HG03378 (cell line): ENCODE data around the gene HAPSTR1.
"Not testable (repeated sequence)": the region's sequence is repeated elsewhere in the genome, so short reads cannot be mapped to it uniquely, and the experiment has no call there.

Experiments
- ATAC-seq: cut with Tn5 transposase; IDR thresholded peaks from one replicate; pipeline ENCODE4 v1.9.1; 2021; ENCODE audit warnings: mild to moderate bottlenecking, moderate library complexity; ENCODE audit not compliant: unreplicated experiment

HAPSTR1 gene

DNA sequence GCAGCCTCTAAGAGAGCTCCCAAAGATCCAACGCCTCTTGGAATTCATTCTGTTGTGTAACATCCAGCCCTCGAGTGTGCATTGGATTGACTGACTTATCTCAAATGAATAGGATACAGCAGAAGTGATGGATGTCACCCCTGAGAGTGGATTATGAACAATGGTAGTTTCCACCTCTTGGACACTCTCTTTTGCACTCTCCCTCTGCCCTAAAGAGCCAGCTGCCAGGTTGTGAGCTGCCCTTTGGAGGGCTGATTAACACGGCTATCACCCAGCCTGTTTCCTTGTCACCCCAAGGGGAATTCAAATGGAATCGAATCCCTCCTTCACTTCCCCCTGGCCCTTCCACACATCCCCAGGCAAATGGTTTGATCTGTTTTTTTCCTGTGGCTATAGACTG is 21.2 kb upstream of the HAPSTR1 start:
- ATAC-seq: no peak

DNA sequence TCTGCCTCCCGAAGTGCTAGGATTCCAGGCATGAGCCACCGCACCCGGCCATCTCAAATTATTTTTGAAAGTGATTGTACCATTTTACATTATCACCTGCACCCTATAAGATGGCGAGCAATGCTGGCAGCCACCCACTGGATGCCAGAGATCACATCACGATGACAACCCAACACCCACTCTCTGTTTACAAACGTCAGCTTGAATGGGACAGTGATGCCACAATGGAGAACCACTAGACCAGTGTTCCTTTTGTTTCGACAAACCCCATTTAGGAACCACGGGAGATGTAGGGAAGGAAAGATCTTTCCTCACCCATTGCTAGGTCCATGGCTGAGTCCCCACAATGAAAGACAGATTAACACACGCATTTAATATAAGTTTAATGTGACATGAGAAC is 20.1 kb upstream of the HAPSTR1 start:
- ATAC-seq: no peak

DNA sequence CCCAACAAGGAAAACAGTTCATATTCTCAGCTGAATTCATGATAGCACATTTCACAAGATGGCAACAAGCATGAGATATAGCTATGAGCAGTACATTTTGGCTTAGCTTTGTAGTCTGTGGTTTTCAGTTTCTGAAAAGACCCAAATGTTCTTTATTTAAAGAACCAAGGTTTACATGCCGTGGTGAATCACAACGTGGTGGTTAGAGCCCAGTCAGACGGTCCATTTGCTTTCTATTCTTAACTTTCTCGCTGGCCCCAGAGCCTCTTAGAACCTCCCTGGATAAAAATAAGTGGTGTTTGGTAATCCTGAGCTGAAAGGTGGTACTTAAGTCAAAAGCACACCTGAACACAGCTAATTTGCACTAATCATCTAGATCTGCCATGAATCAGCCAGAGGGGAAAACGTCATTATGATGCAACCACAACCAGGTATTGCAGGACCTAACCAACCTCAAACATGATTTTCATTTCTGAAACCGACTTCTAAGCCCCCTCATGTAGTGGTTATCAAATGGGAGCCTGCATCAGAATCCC is 18.6 kb upstream of the HAPSTR1 start:
- ATAC-seq: peak; percentile 62

DNA sequence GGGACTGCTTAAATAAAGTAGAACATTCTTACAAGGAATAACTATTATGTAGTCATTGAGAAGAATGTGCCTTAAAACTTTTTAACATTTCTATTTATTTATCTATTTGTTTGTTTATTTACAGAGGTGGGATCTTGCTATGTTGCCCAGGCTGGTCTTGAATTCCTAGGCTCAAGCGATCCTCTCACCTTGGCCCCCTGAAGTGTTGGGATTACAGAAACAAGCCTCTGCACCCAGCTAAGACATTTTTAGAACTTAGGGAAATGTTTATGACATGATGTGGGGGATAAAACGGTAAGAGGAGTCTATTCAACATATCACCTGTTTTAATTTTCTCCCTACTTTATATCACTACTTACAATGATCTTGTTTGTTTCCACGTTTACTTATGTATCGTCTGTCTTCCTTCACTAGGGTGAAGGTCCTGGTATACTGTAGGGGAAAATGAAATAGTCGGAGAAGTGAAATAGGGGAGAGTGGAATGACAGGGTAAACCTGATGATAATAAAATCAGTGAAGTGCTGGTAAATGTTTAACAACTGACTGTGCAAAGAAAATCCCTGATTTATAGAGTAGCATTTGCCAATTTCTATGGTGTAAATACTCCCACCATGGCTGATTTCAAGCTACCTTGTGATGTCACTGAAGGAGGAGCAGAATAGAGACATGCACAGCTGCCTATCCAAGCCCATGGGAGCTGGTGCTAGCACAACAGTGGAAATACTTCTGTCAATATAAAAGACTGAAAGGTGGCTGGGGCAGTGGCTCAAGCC is 16.0 kb upstream of the HAPSTR1 start:
- no peak for ATAC-seq

DNA sequence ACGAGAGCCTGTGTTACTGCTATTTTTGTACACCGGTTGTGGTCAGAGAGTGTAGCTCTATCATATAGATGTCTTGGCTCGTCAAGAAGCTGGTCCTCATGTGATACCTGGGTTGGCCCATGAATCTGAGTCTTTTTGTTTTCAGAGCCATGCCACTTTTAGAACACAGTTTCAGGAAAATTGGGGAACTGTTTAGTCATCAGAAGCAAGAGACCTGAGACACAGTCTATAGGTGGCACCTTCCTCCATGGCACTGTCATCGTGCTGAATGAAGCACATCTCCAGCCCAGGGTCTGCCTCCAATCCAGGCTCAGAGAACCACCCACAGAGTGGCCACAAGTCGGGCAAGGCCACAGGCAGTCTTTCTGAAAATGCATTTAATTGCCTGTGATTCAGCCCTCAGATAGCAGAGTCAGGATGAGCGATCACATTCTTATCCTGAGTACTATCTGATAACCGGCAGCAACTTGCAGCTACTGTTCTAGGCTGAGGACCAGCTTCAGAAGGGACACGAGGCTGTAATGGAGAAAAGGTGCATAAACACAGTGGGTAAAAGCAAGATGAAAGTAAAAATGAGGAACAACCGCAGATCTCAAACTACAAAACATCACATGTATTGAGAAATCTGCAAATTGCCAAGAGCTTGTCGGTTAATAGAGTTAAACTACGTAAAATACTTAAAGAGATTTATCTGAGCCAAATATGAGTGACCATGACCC is 14.2 kb upstream of the HAPSTR1 start:
- ATAC-seq: no peak

DNA sequence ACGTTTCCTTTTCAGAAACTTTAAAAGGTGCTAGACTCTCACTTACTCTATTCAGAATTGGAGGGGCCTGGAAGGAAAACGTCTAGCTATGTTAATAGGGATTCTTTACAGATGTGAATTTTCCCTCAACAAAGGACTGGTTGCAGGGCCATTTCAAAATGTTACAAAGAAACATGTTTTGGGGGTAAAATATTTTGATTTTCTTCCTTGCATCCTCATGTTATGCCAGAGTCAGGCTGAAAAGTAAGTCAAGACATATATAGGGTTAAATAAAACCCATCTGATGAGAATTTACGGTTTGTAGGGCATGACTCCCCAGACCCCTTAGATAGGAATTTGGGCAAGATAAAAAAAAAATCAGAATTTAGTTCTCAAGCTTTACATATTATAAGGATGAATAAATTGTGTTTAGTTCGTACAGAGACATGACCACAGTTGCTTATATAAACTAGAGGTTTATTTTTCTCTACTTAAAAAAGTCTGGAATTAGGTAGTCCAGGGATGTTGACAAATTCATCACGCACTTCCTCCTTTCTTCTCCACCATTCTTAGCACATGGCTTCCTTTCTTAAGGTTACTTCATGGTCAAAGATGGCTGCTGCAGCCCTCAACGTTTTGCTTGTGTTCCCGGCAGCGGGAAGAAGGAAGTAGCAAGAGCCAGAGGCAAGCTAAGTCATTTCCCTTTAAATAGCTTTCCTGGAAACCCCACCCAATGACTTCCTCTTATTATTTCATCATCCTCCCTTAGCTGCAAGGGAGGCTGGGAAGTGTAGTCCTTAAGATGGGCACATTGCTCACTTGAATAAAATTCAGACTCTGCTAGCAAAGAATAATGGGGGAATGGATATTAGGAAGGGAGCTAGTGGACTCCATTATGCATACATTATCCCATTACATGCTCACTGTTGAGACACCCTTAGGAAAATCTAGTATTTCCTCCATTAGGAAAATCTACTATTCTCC is 12.7 kb upstream of the HAPSTR1 start:
- peak; percentile 71 for ATAC-seq

DNA sequence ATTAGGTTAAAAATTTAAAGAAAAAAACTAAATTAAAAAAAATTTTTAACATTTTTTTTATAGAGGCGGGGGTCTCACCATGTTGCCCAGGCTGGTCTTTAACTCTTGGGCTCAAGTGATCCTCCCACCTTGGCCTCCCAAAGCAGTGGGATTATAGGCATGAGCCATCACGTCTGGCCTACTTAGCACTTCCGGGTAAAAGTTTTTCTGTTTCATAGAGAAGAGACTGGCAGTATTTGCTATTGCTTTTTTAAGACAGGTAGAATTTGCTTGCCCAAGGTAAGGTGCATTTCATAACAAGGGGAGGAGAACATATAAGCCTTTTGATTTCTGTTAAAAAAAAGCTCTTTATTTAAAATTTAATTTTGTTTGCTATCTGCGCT is 12.0 kb upstream of the HAPSTR1 start:
- no peak for ATAC-seq

DNA sequence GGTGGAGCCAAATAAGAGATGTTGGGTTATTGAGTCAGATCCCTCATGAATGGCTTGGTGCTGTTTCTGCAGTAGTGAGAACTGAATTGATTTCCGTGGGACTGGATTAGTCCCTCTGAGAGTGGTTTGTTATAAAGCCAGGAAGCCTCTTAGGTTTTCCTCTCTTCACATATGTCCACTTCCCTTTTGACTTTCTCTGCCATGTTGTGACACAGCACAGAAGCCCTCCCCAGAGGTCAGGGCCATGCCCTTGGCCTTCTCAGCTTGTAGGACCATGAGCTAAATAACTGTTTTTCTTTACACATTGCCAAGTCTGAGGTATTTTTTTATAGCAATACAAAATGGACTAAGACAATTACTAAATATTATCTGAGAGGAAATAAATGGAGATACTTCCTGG is 10.3 kb upstream of the HAPSTR1 start:
- no peak for ATAC-seq

DNA sequence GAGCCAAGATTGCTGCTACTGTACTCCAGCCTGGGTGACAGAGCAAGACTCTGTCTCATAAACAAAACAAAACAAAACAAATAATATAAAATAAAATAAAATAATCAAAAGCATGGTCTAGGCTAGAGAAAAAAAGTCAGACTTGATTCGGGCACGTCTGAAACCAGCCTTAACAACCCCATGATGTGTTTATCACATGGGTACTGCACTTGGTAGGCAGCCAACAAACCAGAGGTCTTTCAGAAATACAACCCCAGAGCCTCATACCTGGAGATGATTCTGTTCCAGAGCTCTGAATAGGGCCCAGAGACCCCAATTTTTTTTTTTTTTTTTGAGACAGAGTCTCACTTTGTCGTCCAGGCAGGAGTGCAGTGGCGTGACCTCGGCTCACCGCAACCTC is 9.6 kb upstream of the HAPSTR1 start:
- no peak for ATAC-seq

DNA sequence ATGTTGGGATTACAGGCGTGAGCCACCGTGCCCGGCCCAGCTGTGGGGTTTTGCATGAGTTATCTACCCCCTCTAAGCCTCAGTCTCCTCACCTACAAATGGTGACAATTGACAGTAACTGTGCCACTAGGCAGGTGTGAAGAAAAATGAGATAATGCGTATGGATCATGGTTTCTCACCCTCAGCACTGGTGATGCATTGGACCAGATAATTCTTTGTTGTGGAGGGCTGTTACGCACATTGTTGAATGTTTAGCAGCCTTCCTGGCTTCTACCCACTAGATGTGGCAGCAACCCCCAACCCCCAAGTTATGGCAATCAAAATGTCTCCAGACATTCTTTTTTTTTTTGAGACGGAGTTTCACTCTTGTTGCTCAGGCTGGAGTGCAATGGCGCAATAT is 9.0 kb upstream of the HAPSTR1 start:
- ATAC-seq: no peak

DNA sequence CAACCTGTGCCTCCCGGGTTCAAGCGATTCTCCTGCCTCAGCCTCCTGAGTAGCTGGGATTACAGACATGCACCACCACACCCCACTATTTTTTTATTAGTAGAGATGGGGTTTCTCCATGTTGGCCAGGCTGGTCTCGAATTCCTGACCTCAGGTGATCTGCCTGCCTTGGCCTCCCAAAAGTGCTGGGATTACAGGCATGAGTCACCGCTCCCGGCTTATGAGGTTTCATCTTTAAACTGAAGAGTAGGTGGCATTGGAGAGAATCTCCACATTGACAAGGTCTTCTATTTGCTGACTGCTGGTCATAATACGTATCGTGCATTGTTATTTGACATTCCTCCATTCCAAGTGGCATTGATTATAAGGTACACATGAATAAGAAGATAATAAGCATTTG is 3.7 kb upstream of the HAPSTR1 start:
- not testable (repeated sequence) for ATAC-seq

DNA sequence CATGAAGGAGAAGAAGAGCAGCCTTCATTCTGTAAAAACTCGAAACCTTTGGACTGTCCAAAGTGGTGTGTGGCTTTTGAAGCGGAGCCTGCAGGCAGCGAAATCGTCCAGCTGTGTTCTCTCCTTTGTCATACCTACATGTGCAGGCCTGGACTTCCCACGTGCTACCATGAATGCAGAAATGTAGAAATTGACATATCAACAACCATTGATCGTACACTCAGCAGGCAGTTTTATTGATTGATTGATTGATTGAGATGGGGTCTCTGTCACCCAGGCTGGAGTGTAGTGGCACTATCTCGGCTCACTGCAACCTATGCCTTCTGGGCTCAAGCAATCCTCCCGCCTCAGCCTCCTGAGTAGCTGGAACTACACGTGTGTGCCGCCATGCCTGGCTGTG is 2.6 kb upstream of the HAPSTR1 start:
- no peak for ATAC-seq

DNA sequence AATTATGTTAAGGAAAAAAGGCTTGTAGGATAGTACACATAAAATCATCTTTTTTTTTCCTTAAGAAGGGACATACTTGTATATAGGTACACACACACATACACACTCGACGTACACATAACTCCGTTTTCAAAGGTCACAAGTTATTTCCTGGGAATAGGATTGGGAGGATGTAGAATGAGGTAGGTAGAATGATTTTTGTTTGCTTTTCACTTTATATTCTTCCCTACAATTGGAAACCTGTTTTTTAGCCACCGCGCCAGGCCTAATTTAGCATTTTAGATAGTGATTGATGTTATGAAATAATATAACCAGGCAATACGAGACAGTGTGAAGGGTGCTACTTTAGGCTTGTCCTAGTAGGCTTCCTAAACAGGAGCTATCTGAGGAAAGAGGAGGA is 1.8 kb upstream of the HAPSTR1 start:
- ATAC-seq: no peak

DNA sequence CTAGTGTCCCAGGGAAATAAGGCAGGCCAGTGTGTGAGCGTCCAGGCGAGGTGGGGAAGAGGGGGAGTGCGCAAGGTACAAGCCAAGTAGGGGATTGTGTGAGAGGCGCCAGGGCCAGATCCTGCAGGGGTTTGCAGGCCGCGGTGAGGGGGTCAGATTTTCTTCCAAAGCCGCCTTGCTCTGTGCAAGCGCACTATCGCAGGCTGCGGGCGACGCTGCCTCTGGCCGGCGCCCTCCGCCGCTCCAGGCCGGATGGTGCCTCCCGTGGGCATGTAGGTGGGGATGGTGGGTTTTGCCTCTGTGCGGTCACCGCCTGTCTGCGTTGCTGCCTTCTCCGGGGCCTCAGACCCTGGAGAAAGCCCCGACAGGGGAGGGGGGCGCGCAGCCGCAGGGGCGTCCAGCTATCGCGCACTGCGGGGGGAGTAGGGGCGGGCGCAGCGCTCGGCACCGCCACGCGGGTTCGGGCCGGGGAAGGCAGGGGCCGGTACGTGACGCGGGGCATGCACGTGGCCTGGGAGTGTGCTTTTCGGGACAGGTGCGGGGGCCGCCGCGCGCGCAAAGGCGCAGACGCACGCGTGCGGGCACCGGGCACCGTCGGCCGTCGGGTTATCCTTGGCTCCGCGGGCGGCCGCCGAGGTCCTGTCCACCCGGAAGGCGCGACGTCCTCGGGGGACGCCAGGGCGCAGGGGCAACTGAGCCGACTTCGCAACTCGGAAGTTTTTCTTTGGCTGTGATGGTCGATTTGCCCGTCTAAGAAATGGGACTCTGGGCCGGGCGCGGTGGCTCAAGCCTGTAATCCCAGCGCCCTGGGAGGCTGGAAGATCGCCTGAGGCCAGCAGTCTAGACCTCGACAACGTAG is 1.1 kb upstream of the HAPSTR1 start:
- ATAC-seq: no peak

DNA sequence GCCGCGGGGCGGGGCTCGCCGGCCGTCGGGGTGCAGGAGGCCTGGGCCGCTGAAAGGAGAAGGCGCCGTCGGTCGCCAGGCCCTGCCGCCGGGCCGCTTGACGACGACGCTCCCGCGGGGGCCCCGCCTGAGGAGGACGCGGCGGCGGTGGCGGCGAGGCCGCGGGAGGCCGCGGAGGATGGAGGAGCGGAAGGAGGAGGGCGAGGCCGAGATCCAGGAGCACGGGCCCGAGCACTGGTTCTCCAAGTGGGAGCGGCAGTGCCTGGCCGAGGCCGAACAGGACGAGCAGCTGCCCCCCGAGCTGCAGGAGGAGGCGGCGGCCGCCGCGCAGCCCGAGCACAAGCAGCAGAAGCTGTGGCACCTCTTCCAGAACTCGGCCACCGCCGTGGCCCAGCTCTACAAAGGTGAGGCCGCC is 430 bp downstream of the HAPSTR1 start:
- peak; percentile 13 for ATAC-seq

DNA sequence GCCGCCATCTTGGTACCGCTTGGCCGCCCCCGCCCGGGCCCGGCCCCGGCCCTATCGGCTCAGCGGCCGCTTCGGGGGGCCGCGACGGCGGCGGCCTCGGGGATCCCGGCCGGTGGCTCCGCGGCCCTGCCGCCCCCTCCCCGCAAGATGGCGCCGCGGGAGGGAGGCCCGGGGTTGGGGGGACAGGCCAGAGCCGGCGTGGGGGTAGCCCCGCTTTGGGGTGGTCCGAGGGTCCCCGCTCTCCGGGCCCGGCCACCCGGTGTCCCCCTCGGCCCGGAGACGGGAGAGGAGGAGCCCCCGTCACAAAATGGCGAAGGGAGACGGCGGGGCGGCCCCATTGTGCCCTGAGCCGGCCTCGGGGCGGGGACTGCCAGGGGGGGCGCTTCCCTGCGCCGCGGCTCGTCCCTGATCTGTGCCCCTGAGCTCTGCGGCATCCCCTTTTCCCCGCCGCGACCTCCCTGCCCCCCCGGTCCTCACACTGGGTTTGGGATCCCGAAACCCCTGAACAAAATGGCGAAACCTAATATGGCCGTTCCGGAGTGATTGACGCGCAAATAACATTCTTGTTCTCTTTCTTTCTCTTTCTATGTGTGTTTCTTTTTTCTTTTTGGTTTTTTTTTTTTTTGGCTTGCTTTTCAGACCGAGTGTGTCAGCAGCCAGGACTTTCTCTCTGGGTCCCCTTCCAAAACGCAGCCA is 986 bp downstream of the HAPSTR1 start:
- ATAC-seq: no peak

DNA sequence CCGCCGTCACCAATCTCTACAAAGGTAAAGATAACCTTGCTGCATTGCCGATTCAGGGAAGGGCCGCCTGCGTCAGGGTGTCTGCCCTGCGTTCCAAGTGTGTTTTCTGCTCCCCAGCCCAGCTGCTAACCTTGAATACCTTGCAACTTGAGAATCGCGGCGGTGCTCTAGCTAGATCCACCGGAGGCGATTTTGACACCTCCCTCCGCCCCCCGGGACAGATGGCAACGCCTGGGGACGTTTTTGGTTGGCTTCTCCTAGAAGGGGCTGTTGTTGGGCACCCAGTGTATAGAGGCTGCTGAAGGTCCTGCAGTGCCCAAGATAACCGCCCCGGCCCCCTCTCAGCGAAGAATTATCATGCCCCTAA is 1.5 kb downstream of the HAPSTR1 start:
- ATAC-seq: no peak

DNA sequence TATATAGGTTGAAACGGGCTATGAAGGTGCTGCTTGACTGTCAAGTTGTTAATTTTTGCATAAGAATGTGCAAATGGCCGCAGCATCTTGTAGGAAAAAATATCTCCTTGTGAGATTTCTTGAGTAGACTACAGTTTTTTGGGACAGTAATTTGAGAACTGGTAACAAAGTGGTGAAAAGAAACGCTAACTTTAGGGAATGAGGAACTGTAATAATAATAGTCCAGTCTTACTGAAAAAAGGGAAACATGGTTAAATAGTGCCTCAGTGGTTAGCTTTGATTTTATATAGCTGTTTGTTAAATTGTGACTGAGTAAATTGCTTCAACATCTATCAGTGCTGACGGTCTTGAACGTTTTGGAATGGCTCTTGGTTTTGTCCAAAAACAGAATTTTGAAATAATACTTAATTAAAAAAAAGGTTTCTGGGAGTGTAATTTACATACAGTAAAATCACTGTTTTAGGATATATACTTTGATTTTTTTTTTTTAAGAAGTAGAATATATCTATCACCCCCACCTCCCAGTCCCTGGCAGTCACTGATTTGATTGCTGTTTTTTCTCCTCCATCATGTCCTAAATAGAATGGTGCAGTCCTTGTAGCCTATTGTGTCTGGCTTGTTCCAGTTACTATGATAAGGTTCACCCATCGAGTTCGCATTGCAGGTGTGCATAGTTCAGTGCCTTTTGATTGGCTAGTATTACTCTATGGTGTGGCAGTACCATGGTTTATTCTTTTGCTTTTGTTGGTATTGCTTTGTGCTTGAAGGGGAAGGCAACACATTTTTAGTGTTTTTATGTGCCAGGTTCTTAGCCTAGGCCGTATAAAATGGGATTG is 2.8 kb downstream of the HAPSTR1 start:
- ATAC-seq: no peak

DNA sequence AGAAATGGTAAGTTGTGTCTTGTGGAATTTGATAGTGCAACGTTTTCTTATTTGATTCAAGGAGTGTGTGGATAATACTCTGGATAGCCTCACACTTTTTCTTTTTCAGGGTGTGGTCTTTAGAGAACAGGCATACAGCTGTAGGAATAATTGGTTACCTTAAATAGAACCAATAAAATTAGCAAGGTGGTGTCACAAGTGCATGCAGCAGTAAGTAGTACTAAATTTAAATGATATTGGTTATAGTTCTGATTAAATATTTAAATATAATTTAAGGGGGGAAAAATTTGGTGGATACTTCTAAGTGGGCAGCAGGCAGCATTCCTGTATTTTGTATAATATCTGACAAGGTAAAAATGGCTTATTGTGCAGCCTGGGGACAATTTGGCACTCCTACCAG is 3.7 kb downstream of the HAPSTR1 start:
- no peak for ATAC-seq
